K562 (cell line): ENCODE data around the gene NEU1. TPM values are rescaled to one million over a fixed set of nuclear protein-coding genes. Genes with fewer than 3 reads are reported as not detected.
A peak's percentile ranks its signal among the peaks of the same experiment; 100 is the strongest.

ENCODE experiments used
- CBX5 ChIP-seq: IDR thresholded peaks from 2 replicates; pipeline ENCODE4 v1.6.1; 2014; ENCODE audit warnings: low read depth, borderline replicate concordance
- ELF1 ChIP-seq: fragments of 200-800 bp; sonication (Bioruptor generic); IDR thresholded peaks from 2 replicates; pipeline ENCODE4 v1.6.1; 2016; ENCODE audit warnings: missing genetic modification characterization, missing compliant biosample characterization
- ELF4 ChIP-seq: fragments of 450-650 bp; formaldehyde crosslinking; IDR thresholded peaks from 2 replicates; pipeline ENCODE4 v1.4.0; 2022; ENCODE audit warnings: missing genetic modification characterization
- ETV1 ChIP-seq: fragments of 450-650 bp; conservative IDR thresholded peaks from 2 replicates; pipeline ENCODE4 v1.6.1; 2016; ENCODE audit warnings: missing genetic modification characterization, control low read depth, low read depth, missing compliant biosample characterization
- GTF2F1 ChIP-seq: IDR thresholded peaks from 2 replicates; pipeline ENCODE4 v1.6.1; 2011; ENCODE audit warnings: low read depth, low read length, improper control_type of control experiment
- JUNB ChIP-seq: fragments of 450-650 bp; formaldehyde crosslinking; conservative IDR thresholded peaks from 2 replicates; pipeline ENCODE4 v1.4.0; 2020; ENCODE audit warnings: mild to moderate bottlenecking
- KAT2B ChIP-seq: IDR thresholded peaks from one replicate; pipeline ENCODE4 v1.6.1; 2012; ENCODE audit warnings: low read depth, mild to moderate bottlenecking, control low read depth, inconsistent platforms, low read length, moderate library complexity
- MECOM ChIP-seq: fragments of 250-450 bp; sonication (Bioruptor Pico); IDR thresholded peaks from 2 replicates; pipeline ENCODE4 v1.8.0; 2022; ENCODE audit warnings: inconsistent platforms
- MTA3 ChIP-seq: fragments of 450-650 bp; formaldehyde crosslinking; IDR thresholded peaks from 2 replicates; pipeline ENCODE4 v1.6.1; 2017; ENCODE audit warnings: mild to moderate bottlenecking, borderline replicate concordance
- MYNN ChIP-seq, 2 experiments: sonication (generic); formaldehyde crosslinking in 1 of 2; IDR thresholded peaks; 2 replicates each; pipeline versions ENCODE4 v1.5.0 to v1.6.1; 2016 to 2020; ENCODE audit warnings: antibody characterized with exemption in 1 of 2, missing genetic modification reagents in 1 of 2
- OTX1 ChIP-seq: fragments of 450-650 bp; formaldehyde crosslinking; IDR thresholded peaks from 2 replicates; pipeline ENCODE4 v1.4.0; 2022; ENCODE audit warnings: mild to moderate bottlenecking
- POLR2AphosphoS5 ChIP-seq: IDR thresholded peaks from 2 replicates; pipeline ENCODE4 v1.6.1; 2011; ENCODE audit warnings: mild to moderate bottlenecking, low read depth, low read length, moderate library complexity; ENCODE audit not compliant: control insufficient read depth, insufficient read depth
- RAD21 ChIP-seq, 2 experiments: fragments of 250-450 bp in 1 of 2; fragments of 450-650 bp in 1 of 2; sonication (Bioruptor Pico) in 1 of 2; formaldehyde crosslinking in 1 of 2; IDR thresholded peaks in 1 of 2; conservative IDR thresholded peaks in 1 of 2; 2 replicates each; pipeline versions ENCODE4 v1.4.0 to v1.8.0; 2020 to 2022; ENCODE audit warnings: mild to moderate bottlenecking in 2 of 2, moderate library complexity in 1 of 2
- RFX5 ChIP-seq: IDR thresholded peaks from 2 replicates; pipeline ENCODE4 v1.6.1; 2011; ENCODE audit warnings: low read depth, mild to moderate bottlenecking, improper control_type of control experiment, low read length
- TRIM28 ChIP-seq: fragments of 450-650 bp; IDR thresholded peaks from 2 replicates; pipeline ENCODE4 v1.6.1; 2017
- ZC3H4 ChIP-seq: sonication (generic); formaldehyde crosslinking; IDR thresholded peaks from 2 replicates; pipeline ENCODE4 v1.9.0; 2021; ENCODE audit warnings: missing genetic modification reagents, borderline replicate concordance
- ZNF436 ChIP-seq: fragments of 250-450, 450-650 bp; sonication (Bioruptor Pico); formaldehyde crosslinking; IDR thresholded peaks from 2 replicates; pipeline ENCODE4 v1.7.0; 2020; ENCODE audit warnings: mild to moderate bottlenecking
- polyA plus RNA-seq, 8 experiments: library from polyadenylated mRNA; depleted of rRNA in 4 of 8; stranded (reverse) in 5 of 8; unstranded in 3 of 8; fragments of >200 nt; fragmentation: Nextera tagmentation in 2 of 8; fragmentation: Illumina TruSeq in 1 of 8; extraction: Ambion mirVana in 2 of 8; extraction: Trizol in 1 of 8; gene quantifications; 2 replicates each; pipeline versions ENCODE4 v1.2.1 to v1.2.3, GENCODE V29; 2011 to 2014; ENCODE audit warnings: inconsistent platforms in 1 of 8, missing spikeins in 1 of 8
- total RNA-seq, 7 experiments: library from RNA; depleted of rRNA in 6 of 7; stranded (reverse); fragments of >200 nt in 6 of 7; fragmentation: Illumina TruSeq in 2 of 7; extraction: Trizol in 2 of 7; gene quantifications; 2 replicates each; pipeline versions ENCODE4 v1.2.1 to v1.2.3, GENCODE V29; 2011 to 2021; ENCODE audit warnings: low replicate concordance in 1 of 7
- TF ChIP-seq, protein P1 (sequence below): fragments of 250-450 bp; sonication (Bioruptor Pico); IDR thresholded peaks from 2 replicates; pipeline ENCODE4 v1.8.0; 2021; ENCODE audit warnings: mild to moderate bottlenecking, moderate library complexity
- TF ChIP-seq, protein P2 (sequence below): fragments of 250-450 bp; sonication (Bioruptor Pico); IDR thresholded peaks from 2 replicates; pipeline ENCODE4 v1.8.0; 2022; ENCODE audit warnings: moderate library complexity, mild to moderate bottlenecking, inconsistent platforms
- TF ChIP-seq, protein P3 (sequence below): fragments of 250-450 bp; sonication (Bioruptor Pico); IDR thresholded peaks from 2 replicates; pipeline ENCODE4 v1.8.0; 2021; ENCODE audit warnings: moderate library complexity, mild to moderate bottlenecking, inconsistent platforms
- TF ChIP-seq, protein P4 (sequence below), 3 experiments: fragments of 200-800 bp in 1 of 3; fragments of 250-450 bp in 1 of 3; fragments of 450-650 bp in 1 of 3; sonication (Bioruptor Pico) in 1 of 3; sonication (Bioruptor generic) in 1 of 3; formaldehyde crosslinking in 1 of 3; IDR thresholded peaks; 2 replicates each; pipeline versions ENCODE4 v1.6.1 to v1.8.0; 2016 to 2022; ENCODE audit warnings: mild to moderate bottlenecking in 2 of 3, missing genetic modification characterization in 2 of 3, missing compliant biosample characterization in 1 of 3, moderate library complexity in 1 of 3
- TF ChIP-seq, protein P5 (sequence below): fragments of 450-650 bp; conservative IDR thresholded peaks from 2 replicates; pipeline ENCODE4 v1.6.1; 2016; ENCODE audit warnings: missing genetic modification characterization, low read depth, mild to moderate bottlenecking, missing compliant biosample characterization, moderate library complexity

Gene NEU1
- total and polyA plus RNA-seq, 9 of the 15 experiments (the other 6 are each of a cell fraction or from before 2014, with no cell fraction given) = 14.8 to 67.8 (median 51.0) TPM

DNA sequence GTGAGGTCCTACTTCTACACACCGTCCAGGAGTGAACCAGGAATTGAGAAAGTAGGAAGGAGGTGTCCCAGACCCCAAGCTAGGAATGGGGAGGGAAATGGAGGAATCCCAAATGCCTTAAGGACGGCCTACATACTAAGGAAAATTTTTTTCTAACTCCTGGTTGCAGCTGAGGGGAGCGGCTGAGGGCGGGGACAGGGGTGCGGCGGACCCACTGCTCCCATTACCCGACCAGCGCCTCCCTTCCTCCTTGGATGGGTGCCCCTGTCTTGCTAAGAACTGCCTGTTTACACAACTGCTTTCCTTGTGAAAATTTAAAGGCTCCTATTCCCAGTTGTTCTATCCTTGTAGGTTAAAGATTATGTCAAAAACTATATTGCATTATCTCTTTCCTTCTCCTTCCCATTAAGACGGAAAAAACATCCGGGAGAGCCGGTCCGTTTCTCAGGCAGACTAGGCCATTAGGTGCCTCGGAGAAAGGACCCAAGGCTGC, 35.8 kb downstream of the NEU1 start (continued):
- TF ChIP-seq, protein P1, sequence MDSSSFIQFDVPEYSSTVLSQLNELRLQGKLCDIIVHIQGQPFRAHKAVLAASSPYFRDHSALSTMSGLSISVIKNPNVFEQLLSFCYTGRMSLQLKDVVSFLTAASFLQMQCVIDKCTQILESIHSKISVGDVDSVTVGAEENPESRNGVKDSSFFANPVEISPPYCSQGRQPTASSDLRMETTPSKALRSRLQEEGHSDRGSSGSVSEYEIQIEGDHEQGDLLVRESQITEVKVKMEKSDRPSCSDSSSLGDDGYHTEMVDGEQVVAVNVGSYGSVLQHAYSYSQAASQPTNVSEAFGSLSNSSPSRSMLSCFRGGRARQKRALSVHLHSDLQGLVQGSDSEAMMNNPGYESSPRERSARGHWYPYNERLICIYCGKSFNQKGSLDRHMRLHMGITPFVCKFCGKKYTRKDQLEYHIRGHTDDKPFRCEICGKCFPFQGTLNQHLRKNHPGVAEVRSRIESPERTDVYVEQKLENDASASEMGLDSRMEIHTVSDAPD (CRISPR knock-in tag) = no peak
- TF ChIP-seq GTF2F1 = no peak; the same call in 1 of the 2 replicates
- TF ChIP-seq TRIM28 = peak; percentile 63; the same call in 1 of the 2 replicates
- TF ChIP-seq POLR2AphosphoS5 = peak; percentile 34; the same call in 1 of the 2 replicates
- TF ChIP-seq CBX5 = no peak
- TF ChIP-seq, protein P2, sequence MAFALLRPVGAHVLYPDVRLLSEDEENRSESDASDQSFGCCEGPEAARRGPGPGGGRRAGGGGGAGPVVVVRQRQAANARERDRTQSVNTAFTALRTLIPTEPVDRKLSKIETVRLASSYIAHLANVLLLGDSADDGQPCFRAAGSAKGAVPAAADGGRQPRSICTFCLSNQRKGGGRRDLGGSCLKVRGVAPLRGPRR (CRISPR knock-in tag) = 0 out of 2 replicates have a peak, but pooled peaks have one; percentile 54
- peak; percentile 32; the same call in 1 of the 2 replicates for TF ChIP-seq ZNF436 (CRISPR knock-in tag)
- no peak; the same call in 1 of the 2 replicates for TF ChIP-seq MYNN (IDR thresholded peaks at IDR 0.05)
- TF ChIP-seq MYNN (CRISPR knock-in tag; IDR thresholded peaks at IDR 0.05) = no peak
- TF ChIP-seq, protein P3, sequence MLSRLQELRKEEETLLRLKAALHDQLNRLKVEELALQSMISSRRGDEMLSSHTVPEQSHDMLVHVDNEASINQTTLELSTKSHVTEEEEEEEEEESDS (CRISPR knock-in tag) = no peak
- no peak for TF ChIP-seq JUNB (CRISPR knock-in tag)
- TF ChIP-seq, protein P4, sequence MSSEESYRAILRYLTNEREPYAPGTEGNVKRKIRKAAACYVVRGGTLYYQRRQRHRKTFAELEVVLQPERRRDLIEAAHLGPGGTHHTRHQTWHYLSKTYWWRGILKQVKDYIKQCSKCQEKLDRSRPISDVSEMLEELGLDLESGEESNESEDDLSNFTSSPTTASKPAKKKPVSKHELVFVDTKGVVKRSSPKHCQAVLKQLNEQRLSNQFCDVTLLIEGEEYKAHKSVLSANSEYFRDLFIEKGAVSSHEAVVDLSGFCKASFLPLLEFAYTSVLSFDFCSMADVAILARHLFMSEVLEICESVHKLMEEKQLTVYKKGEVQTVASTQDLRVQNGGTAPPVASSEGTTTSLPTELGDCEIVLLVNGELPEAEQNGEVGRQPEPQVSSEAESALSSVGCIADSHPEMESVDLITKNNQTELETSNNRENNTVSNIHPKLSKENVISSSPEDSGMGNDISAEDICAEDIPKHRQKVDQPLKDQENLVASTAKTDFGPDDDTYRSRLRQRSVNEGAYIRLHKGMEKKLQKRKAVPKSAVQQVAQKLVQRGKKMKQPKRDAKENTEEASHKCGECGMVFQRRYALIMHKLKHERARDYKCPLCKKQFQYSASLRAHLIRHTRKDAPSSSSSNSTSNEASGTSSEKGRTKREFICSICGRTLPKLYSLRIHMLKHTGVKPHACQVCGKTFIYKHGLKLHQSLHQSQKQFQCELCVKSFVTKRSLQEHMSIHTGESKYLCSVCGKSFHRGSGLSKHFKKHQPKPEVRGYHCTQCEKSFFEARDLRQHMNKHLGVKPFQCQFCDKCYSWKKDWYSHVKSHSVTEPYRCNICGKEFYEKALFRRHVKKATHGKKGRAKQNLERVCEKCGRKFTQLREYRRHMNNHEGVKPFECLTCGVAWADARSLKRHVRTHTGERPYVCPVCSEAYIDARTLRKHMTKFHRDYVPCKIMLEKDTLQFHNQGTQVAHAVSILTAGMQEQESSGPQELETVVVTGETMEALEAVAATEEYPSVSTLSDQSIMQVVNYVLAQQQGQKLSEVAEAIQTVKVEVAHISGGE (CRISPR knock-in tag; IDR thresholded peaks at IDR 0.05) = no peak; a peak in 1 of 6 replicates
- peak; percentile 82 for TF ChIP-seq ETV1
- TF ChIP-seq ELF4 (CRISPR knock-in tag) = peak; percentile 81; the same call in 1 of the 2 replicates
- TF ChIP-seq RFX5 = peak; percentile 4; the same call in 1 of the 2 replicates
- TF ChIP-seq OTX1 = peak; percentile 87; the same call in 1 of the 2 replicates
- peak; percentile 48 for TF ChIP-seq KAT2B
- TF ChIP-seq ELF1 (tag) = no peak
- TF ChIP-seq ZC3H4 (CRISPR knock-in tag) = no peak
- TF ChIP-seq RAD21 (CRISPR knock-in tag; conservative IDR thresholded peaks at IDR 0.05 in 1 of 2, IDR thresholded peaks at IDR 0.05 in 1 of 2) = peak in 1 of 2 experiments; percentile 31; a peak in 3 of 4 replicates
- TF ChIP-seq MECOM (CRISPR knock-in tag) = no peak; the same call in 1 of the 2 replicates
- no peak for TF ChIP-seq MTA3
- TF ChIP-seq, protein P5, sequence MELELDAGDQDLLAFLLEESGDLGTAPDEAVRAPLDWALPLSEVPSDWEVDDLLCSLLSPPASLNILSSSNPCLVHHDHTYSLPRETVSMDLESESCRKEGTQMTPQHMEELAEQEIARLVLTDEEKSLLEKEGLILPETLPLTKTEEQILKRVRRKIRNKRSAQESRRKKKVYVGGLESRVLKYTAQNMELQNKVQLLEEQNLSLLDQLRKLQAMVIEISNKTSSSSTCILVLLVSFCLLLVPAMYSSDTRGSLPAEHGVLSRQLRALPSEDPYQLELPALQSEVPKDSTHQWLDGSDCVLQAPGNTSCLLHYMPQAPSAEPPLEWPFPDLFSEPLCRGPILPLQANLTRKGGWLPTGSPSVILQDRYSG = no peak; the same call in 1 of the 2 replicates
